PC-9 (cell line): ENCODE measurements around the gene PPP2R2C. TPM values are rescaled to one million over a fixed set of nuclear protein-coding genes. Genes with fewer than 3 reads are reported as not detected.

Source experiments
- BruUV-seq: library from RNA; stranded (reverse); fragments of 400-500 nt; replicated peaks from 2 replicates; lab custom pipeline; 2021; lab: Mats Ljungman, UMichigan
- CTCF ChIA-PET: fragments of 300-600 bp; sonication (Branson Sonifier 250); formaldehyde crosslinking; loops from one replicate; lab custom pipeline; 2022; ENCODE audit warnings: antibody characterized with exemption; lab: Charles Lee
- POLR2A ChIA-PET: fragments of 300-600 bp; sonication (Branson Sonifier 250); formaldehyde crosslinking; loops from one replicate; lab custom pipeline; 2022; ENCODE audit warnings: antibody characterized with exemption; ENCODE audit not compliant: unreplicated experiment; lab: Charles Lee
- DNase-seq, 2 experiments: peaks; one replicate each; pipeline versions ENCODE4 v3.0.0 to v3.0.0-alpha.2; 2015 to 2022; ENCODE audit warnings: mixed read lengths in 1 of 2
- H2AFZ ChIP-seq: fragments of 200-600 bp; sonication (generic); 2 replicates; pipeline ENCODE4 v1.8.1; 2017; ENCODE audit warnings: antibody characterized with exemption
- H3F3A ChIP-seq: fragments of 200-600 bp; sonication (generic); 2 replicates; pipeline ENCODE4 v1.8.1; 2017; ENCODE audit warnings: antibody characterized with exemption, mild to moderate bottlenecking, low read depth; ENCODE audit not compliant: insufficient read depth
- H3K27ac ChIP-seq: fragments of 200-600 bp; sonication (generic); 2 replicates; pipeline ENCODE4 v1.6.1; 2016; ENCODE audit warnings: mixed run types
- H3K27me3 ChIP-seq: fragments of 200-600 bp; sonication (generic); 2 replicates; pipeline ENCODE4 v1.6.1; 2016; ENCODE audit warnings: low read depth, mixed run types; ENCODE audit not compliant: insufficient read depth
- H3K36me3 ChIP-seq: fragments of 200-600 bp; sonication (generic); 2 replicates; pipeline ENCODE4 v1.6.1; 2016; ENCODE audit warnings: low read depth, mixed run types
- H3K4me1 ChIP-seq: fragments of 200-600 bp; sonication (generic); replicated peaks from 2 replicates; pipeline ENCODE4 v1.6.1; 2016; ENCODE audit warnings: mixed run types; ENCODE audit not compliant: insufficient read depth
- H3K4me2 ChIP-seq: fragments of 200-600 bp; sonication (generic); 2 replicates; pipeline ENCODE4 v1.6.1; 2017; ENCODE audit warnings: mixed run types
- H3K4me3 ChIP-seq: fragments of 200-600 bp; sonication (generic); 2 replicates; pipeline ENCODE4 v1.6.1; 2016; ENCODE audit warnings: mixed run types
- H3K79me2 ChIP-seq: fragments of 200-600 bp; sonication (generic); 2 replicates; pipeline ENCODE4 v1.6.1; 2017; ENCODE audit warnings: low read depth, mixed run types
- H3K9me2 ChIP-seq: fragments of 200-600 bp; sonication (generic); 2 replicates; pipeline ENCODE4 v1.8.1; 2017; ENCODE audit warnings: mild to moderate bottlenecking; ENCODE audit not compliant: insufficient read depth
- H3K9me3 ChIP-seq: fragments of 200-600 bp; sonication (generic); 2 replicates; pipeline ENCODE4 v1.8.1; 2016; ENCODE audit warnings: low read depth; ENCODE audit not compliant: insufficient read depth
- H4K20me1 ChIP-seq: fragments of 200-600 bp; sonication (generic); 2 replicates; pipeline ENCODE4 v1.8.1; 2017; ENCODE audit not compliant: insufficient read depth
- EZH2 ChIP-seq: fragments of 200-600 bp; sonication (generic); IDR thresholded peaks from 2 replicates; pipeline ENCODE4 v1.8.0; 2017; ENCODE audit warnings: antibody characterized with exemption, low read depth
- intact Hi-C: fragments of 100-400 bp; cut with micrococcal nuclease; formaldehyde crosslinking; loops from one replicate; pipeline ENCODE4 v1.10.0; 2022; ENCODE audit not compliant: unreplicated experiment
- total RNA-seq: library from RNA; stranded (reverse); gene quantifications from 2 replicates; pipeline ENCODE4 v1.2.3, GENCODE V29; 2021
- TF ChIP-seq, protein P1 (sequence below): fragments of 200-600 bp; sonication (generic); conservative IDR thresholded peaks from 2 replicates; pipeline ENCODE4 v1.6.1; 2017; ENCODE audit warnings: mixed run types, antibody characterized with exemption, mild to moderate bottlenecking, moderate library complexity

The PPP2R2C gene
- total RNA-seq, 1 experiment from 2014 or later: 40.9 TPM

DNA sequence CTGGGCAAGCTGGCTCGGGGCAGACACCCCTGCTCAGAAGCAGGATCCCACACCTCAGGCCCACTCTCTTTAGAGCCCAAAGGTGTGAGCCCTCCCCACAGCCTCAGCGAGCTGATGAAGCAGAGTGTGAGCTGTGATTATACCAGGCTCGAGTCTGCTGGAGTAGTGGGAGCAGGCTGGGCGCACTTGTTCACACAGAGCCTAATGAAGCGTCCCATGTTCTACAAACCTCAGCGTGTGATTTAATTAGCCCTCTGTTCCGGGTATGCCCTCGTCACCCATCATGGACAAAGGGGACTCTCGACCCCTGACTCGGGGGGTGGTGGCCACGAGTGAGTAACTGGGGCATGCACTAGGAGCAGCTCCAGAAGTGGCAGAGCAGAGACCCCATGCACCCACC, 62.3 kb downstream of the PPP2R2C start:
- Histone ChIP-seq H3K4me2 (no peak overlapping the region), H2AFZ (no peak overlapping the region), H4K20me1 (no peaks in the 10 kb centered on the region), H3K4me1 (no peaks in the 10 kb centered on the region), H3K4me3 (no peak overlapping the region), H3K27ac (no peak overlapping the region), H3K9me3 (no peaks in the 10 kb centered on the region), H3F3A (no peaks in the 10 kb centered on the region), H3K36me3 (no peaks in the 10 kb centered on the region), H3K9me2 (no peaks in the 10 kb centered on the region), H3K79me2 (no peaks in the 10 kb centered on the region), H3K27me3 (no peaks in the 10 kb centered on the region)
- CTCF ChIA-PET: no interaction called here
- no TSS peak for BruUV-seq
- no peak for TF ChIP-seq EZH2
- TF ChIP-seq, protein P1, sequence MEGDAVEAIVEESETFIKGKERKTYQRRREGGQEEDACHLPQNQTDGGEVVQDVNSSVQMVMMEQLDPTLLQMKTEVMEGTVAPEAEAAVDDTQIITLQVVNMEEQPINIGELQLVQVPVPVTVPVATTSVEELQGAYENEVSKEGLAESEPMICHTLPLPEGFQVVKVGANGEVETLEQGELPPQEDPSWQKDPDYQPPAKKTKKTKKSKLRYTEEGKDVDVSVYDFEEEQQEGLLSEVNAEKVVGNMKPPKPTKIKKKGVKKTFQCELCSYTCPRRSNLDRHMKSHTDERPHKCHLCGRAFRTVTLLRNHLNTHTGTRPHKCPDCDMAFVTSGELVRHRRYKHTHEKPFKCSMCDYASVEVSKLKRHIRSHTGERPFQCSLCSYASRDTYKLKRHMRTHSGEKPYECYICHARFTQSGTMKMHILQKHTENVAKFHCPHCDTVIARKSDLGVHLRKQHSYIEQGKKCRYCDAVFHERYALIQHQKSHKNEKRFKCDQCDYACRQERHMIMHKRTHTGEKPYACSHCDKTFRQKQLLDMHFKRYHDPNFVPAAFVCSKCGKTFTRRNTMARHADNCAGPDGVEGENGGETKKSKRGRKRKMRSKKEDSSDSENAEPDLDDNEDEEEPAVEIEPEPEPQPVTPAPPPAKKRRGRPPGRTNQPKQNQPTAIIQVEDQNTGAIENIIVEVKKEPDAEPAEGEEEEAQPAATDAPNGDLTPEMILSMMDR: no peak
- POLR2A ChIA-PET: no interaction called here
- no peak for DNase-seq
- intact Hi-C loops: no loop called here

DNA sequence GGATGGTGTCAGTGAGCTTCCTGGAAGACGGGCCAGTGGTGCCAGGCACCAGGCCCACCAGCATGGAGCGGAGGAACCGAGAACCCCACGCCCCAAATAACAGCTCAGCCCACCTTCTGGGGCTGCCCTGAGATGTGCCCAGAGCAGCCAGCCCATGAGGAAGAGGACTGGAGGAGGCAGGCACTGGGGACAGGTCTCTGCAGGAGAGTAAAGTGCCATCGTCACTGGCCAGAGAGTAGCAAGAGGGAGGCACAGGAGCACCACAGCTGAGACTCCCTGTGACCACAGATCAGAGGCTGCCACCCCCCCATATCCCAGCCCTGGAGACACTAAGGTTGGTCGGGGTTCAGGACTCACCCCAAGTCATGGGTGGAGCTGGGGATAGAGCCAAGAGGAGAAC, 63.0 kb downstream of the PPP2R2C start:
- Histone ChIP-seq H3K4me3 (no peak overlapping the region), H3K9me3 (no peaks in the 10 kb centered on the region), H3K27me3 (no peaks in the 10 kb centered on the region), H3F3A (no peaks in the 10 kb centered on the region), H2AFZ (no peak overlapping the region), H3K27ac (no peak overlapping the region), H4K20me1 (no peaks in the 10 kb centered on the region), H3K36me3 (no peaks in the 10 kb centered on the region), H3K9me2 (no peaks in the 10 kb centered on the region), H3K79me2 (no peaks in the 10 kb centered on the region), H3K4me2 (no peak overlapping the region), H3K4me1 (no peaks in the 10 kb centered on the region)
- no peak for DNase-seq
- ChIA-PET POLR2A (no interaction called here), CTCF (no interaction called here)
- no TSS peak for BruUV-seq
- TF ChIP-seq EZH2: no peak
- TF ChIP-seq, protein P1: no peak
- intact Hi-C loops: no loop called here

DNA sequence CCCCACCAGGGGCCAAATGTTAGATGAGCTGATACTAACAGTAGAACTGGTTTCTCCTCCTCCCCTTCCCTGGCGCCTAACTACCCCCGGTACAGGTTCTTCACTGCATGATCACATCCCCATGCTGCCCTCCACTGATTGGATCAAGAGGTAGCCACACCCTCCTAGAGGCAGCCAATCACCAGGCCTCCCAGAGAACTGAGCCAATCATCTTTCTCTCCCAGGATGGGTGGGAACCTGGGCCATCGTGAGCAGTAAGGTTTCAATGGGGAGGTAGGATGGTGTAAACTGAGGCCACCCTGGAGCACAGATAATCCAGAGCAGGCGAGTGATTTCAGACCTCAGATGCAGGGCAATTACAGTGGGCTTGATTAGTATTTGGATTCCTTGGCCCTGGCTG, 64.2 kb downstream of the PPP2R2C start:
- Histone ChIP-seq H3K79me2 (no peaks in the 10 kb centered on the region), H4K20me1 (no peaks in the 10 kb centered on the region), H3K4me1 (no peaks in the 10 kb centered on the region), H3K4me2 (no peak overlapping the region), H3K9me3 (no peaks in the 10 kb centered on the region), H3K36me3 (no peaks in the 10 kb centered on the region), H3K27me3 (no peaks in the 10 kb centered on the region), H3F3A (no peaks in the 10 kb centered on the region), H3K4me3 (no peak overlapping the region), H3K27ac (no peak overlapping the region), H2AFZ (no peak overlapping the region), H3K9me2 (no peaks in the 10 kb centered on the region)
- intact Hi-C loops: no loop called here
- no TSS peak for BruUV-seq
- ChIA-PET CTCF (no interaction called here), POLR2A (no interaction called here)
- TF ChIP-seq, protein P1: no peak
- TF ChIP-seq EZH2: no peak
- DNase-seq: no peak
